DND-41 (cell line): Measurements from ENCODE around the gene GRK6.

Experiments used
- ATAC-seq: fragments of 200-7000 bp; cut with Tn5 transposase; 3 replicates; pipeline ENCODE4 v1.9.1; 2021; ENCODE audit warnings: low read depth; ENCODE audit not compliant: insufficient read depth
- DNase-seq: peaks from one replicate; pipeline ENCODE4 v3.0.0-alpha.2; 2020
- H2AFZ ChIP-seq: 2 replicates; pipeline ENCODE4 v1.6.0; 2012; ENCODE audit warnings: low read depth, low read length
- H3K27ac ChIP-seq: 2 replicates; pipeline ENCODE4 v1.5.1; 2012; ENCODE audit warnings: low read length, inconsistent platforms
- H3K27me3 ChIP-seq: fragments of 200-600 bp; sonication (generic); 2 replicates; pipeline ENCODE4 v1.6.0; 2012; ENCODE audit warnings: low read length, mild to moderate bottlenecking, inconsistent platforms; ENCODE audit not compliant: insufficient read depth, poor library complexity
- H3K36me3 ChIP-seq: 2 replicates; pipeline ENCODE4 v1.5.1; 2012; ENCODE audit warnings: low read length, inconsistent platforms; ENCODE audit not compliant: insufficient read depth
- H3K4me1 ChIP-seq: 2 replicates; pipeline ENCODE4 v1.5.1; 2012; ENCODE audit warnings: mild to moderate bottlenecking, low read length; ENCODE audit not compliant: insufficient read depth
- H3K4me2 ChIP-seq: 2 replicates; pipeline ENCODE4 v1.6.0; 2012; ENCODE audit warnings: mild to moderate bottlenecking, moderate library complexity, low read length, inconsistent platforms; ENCODE audit not compliant: insufficient read depth
- H3K4me3 ChIP-seq, 2 experiments: fragments of 200-600 bp in 1 of 2; shearing (Covaris generic) in 1 of 2; 2 replicates each; pipeline ENCODE4 v1.5.1; 2012 to 2016; ENCODE audit warnings: inconsistent platforms in 2 of 2, low read length in 2 of 2, mild to moderate bottlenecking in 2 of 2, low read depth in 1 of 2, moderate library complexity in 1 of 2
- H3K79me2 ChIP-seq: 2 replicates; pipeline ENCODE4 v1.6.0; 2012; ENCODE audit warnings: low read length, inconsistent platforms; ENCODE audit not compliant: insufficient read depth
- H3K9ac ChIP-seq: 2 replicates; pipeline ENCODE4 v1.6.0; 2012; ENCODE audit warnings: low read depth, mild to moderate bottlenecking, inconsistent platforms, low read length, moderate library complexity
- H3K9me3 ChIP-seq: 2 replicates; pipeline ENCODE4 v1.5.1; 2012; ENCODE audit warnings: low read length, moderate library complexity, mild to moderate bottlenecking, inconsistent platforms; ENCODE audit not compliant: insufficient read depth, severe bottlenecking
- H4K20me1 ChIP-seq: 2 replicates; pipeline ENCODE4 v1.6.0; 2012; ENCODE audit warnings: low read length; ENCODE audit not compliant: insufficient read depth
- EZH2 ChIP-seq: IDR thresholded peaks from 3 replicates; pipeline ENCODE4 v1.6.1; 2012; ENCODE audit warnings: borderline replicate concordance, low read depth, mild to moderate bottlenecking, moderate library complexity, low read length, inconsistent platforms; ENCODE audit not compliant: severe bottlenecking
- TF ChIP-seq, protein P1 (sequence below): IDR thresholded peaks from 2 replicates; pipeline ENCODE4 v1.5.1; 2012; ENCODE audit warnings: borderline replicate concordance, low read length, moderate library complexity, mild to moderate bottlenecking; ENCODE audit not compliant: poor library complexity, severe bottlenecking; ENCODE audit errors: extremely low read depth

GRK6 gene

DNA sequence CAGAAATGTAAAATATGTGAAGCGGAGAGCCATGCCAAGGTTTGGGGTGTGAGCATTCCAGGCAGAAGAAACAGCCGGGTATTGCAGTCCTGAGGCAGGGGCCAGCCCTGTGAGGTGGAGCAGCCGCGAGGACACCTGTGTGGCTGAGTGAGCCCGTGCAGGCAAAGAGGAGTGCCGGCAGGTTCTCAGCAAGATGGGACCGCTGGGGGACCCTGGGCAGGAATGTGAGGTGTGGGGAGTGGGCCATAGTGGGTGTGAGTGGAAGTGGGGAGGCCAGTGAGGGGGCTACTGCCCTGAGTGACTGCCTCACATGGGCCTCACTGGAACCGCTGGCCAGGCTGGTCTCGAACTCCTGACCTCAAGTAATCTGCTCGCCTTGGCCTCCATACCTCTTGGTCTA, 12.0 kb downstream of the GRK6 start:
- peaks cover 77% of the 10 kb centered on the region for H3K36me3 ChIP-seq
- peaks cover 30% of the 10 kb centered on the region for H4K20me1 ChIP-seq
- H3K4me3 ChIP-seq = no peak overlapping the region
- no peak overlapping the region for H3K4me2 ChIP-seq
- no peak for TF ChIP-seq EZH2
- TF ChIP-seq, protein P1, sequence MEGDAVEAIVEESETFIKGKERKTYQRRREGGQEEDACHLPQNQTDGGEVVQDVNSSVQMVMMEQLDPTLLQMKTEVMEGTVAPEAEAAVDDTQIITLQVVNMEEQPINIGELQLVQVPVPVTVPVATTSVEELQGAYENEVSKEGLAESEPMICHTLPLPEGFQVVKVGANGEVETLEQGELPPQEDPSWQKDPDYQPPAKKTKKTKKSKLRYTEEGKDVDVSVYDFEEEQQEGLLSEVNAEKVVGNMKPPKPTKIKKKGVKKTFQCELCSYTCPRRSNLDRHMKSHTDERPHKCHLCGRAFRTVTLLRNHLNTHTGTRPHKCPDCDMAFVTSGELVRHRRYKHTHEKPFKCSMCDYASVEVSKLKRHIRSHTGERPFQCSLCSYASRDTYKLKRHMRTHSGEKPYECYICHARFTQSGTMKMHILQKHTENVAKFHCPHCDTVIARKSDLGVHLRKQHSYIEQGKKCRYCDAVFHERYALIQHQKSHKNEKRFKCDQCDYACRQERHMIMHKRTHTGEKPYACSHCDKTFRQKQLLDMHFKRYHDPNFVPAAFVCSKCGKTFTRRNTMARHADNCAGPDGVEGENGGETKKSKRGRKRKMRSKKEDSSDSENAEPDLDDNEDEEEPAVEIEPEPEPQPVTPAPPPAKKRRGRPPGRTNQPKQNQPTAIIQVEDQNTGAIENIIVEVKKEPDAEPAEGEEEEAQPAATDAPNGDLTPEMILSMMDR = no peak
- H3K27ac ChIP-seq = no peak overlapping the region
- H3K4me1 ChIP-seq = no peaks in the 10 kb centered on the region
- H2AFZ ChIP-seq = no peak overlapping the region
- ATAC-seq (no peak), DNase-seq (no peak)
- H3K27me3 ChIP-seq = no peaks in the 10 kb centered on the region
- no peaks in the 10 kb centered on the region for H3K79me2 ChIP-seq
- no peaks in the 10 kb centered on the region for H3K9me3 ChIP-seq
- no peak overlapping the region for H3K9ac ChIP-seq

DNA sequence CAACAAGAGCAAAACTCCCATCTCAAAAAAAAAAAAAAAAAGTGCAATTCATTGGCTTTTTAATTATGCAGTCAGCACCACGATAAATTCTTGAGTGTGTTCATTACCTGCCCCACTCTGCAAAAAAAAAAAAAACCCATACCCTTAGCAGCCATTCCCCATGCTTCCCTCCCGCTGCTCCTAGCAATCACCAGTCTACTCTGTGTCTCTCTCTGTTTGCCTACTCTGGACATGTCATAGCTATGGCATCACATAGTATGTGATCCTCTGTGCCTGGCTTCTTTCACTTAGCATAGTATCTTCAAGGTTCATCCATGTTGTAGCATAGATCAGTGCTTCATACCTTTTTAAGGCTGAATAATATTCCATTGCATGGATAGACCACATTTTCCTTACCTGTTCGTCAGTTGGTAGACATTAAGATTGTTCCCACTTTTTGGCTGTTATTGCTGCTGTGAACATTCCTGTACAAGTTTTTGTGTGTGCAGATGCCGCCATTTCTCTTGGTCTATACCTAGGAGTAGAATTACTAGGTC, 13.1 kb downstream of the GRK6 start:
- no peak overlapping the region for H3K9ac ChIP-seq
- H3K9me3 ChIP-seq = no peaks in the 10 kb centered on the region
- no peak overlapping the region for H2AFZ ChIP-seq
- no peak overlapping the region for H3K4me3 ChIP-seq
- DNase-seq (no peak), ATAC-seq (no peak)
- no peak overlapping the region for H3K27ac ChIP-seq
- no peaks in the 10 kb centered on the region for H3K27me3 ChIP-seq
- H3K4me2 ChIP-seq = no peak overlapping the region
- H3K36me3 ChIP-seq = peaks cover 67% of the 10 kb centered on the region
- H3K79me2 ChIP-seq = no peaks in the 10 kb centered on the region
- H4K20me1 ChIP-seq = peaks cover 37% of the 10 kb centered on the region
- H3K4me1 ChIP-seq = no peaks in the 10 kb centered on the region
- TF ChIP-seq, protein P1 = no peak
- TF ChIP-seq EZH2 = no peak

DNA sequence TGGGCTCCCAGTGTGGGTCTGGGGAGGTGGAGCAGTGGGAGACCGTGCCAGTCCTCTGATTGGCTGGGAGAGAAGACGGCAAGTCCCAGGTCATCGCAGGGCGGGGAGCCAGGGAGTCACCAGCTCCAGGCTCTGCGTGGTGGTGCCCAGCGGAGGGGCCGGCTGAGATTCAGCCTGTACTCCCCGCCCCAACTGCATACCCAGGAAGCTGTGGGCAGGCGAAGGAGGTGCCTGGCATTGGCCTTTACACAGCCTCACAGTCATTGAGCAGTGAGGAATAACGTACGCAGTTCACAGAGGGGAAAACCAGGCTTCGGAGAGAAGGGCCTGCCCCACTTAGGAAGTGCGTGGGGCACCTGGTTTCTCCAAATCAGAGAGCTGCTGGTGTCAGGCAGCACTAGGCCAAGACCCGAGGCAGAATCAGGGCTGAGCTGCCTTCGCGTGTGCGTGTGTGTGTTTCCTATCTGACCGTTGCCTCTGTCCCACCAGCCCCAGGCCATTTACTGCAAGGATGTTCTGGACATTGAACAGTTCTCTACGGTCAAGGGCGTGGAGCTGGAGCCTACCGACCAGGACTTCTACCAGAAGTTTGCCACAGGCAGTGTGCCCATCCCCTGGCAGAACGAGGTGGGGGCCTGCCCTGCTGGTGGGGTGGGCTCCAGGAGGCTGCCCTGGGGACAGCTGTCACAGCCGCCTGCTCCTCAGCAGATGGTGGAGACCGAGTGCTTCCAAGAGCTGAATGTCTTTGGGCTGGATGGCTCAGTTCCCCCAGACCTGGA, 13.9 kb downstream of the GRK6 start:
- H2AFZ ChIP-seq = no peak overlapping the region
- no peak for DNase-seq
- TF ChIP-seq, protein P1 = no peak
- TF ChIP-seq EZH2 = no peak
- no peaks in the 10 kb centered on the region for H3K79me2 ChIP-seq
- H3K27me3 ChIP-seq = peaks cover 5% of the 10 kb centered on the region
- H3K4me3 ChIP-seq = no peak overlapping the region
- H3K9ac ChIP-seq = no peak overlapping the region
- no peaks in the 10 kb centered on the region for H3K4me1 ChIP-seq
- H3K36me3 ChIP-seq = peaks cover 59% of the 10 kb centered on the region
- no peak for ATAC-seq
- no peak overlapping the region for H3K4me2 ChIP-seq
- H3K27ac ChIP-seq = no peak overlapping the region
- H3K9me3 ChIP-seq = no peaks in the 10 kb centered on the region
- peaks cover 44% of the 10 kb centered on the region for H4K20me1 ChIP-seq
